NOMO-1 treated with dmso at 0.1 percent for 144 hours (cell line): ENCODE data around the gene LCE6A.

Source experiments
- DNase-seq: peaks from one replicate; lab custom pipeline; 2025; ENCODE audit not compliant: unreplicated experiment; lab: John Stamatoyannopoulos, UW

Gene LCE6A

GRCh38 chr1:152842556-152842955 is at the start of gene LCE6A:
Gene LCE6A, plus strand, starts transcription at chr1:152842856. Its CDS starts 665 bp downstream, at chr1:152843521.
- DNase-seq: no peak

- DNase-seq: no peak
Measured at GRCh38 chr1:152795686-152796085, 47.0 kb upstream of the LCE6A start.

- DNase-seq: no peak
Measured at GRCh38 chr1:152796421-152796820, 46.2 kb upstream of the LCE6A start, which contains the start of gene LCE1D. Gene LCE1D, plus strand, starts transcription at chr1:152796721. Its CDS starts 1,074 bp downstream, at chr1:152797795.

- no peak for DNase-seq
Measured at GRCh38 chr1:152801333-152801732, 41.3 kb upstream of the LCE6A start.

- no peak for DNase-seq
Measured at GRCh38 chr1:152806576-152806975, 36.1 kb upstream of the LCE6A start, which contains the start of gene LCE1C. Gene LCE1C, minus strand, starts transcription at chr1:152806651. Its CDS starts 1,173 bp downstream, at chr1:152805478.

GRCh38 chr1:152811050-152811449 is 31.6 kb upstream of the LCE6A start:
- no peak for DNase-seq

GRCh38 chr1:152811671-152812070 is 31.0 kb upstream of the LCE6A start, which contains the start of gene LCE1B:
Gene LCE1B, plus strand, starts transcription at chr1:152811971. Its CDS starts 476 bp downstream, at chr1:152812447.
- DNase-seq: no peak

GRCh38 chr1:152817309-152817708 is 25.3 kb upstream of the LCE6A start:
- DNase-seq: no peak

- no peak for DNase-seq
Measured at GRCh38 chr1:152823294-152823693, 19.4 kb upstream of the LCE6A start.

- DNase-seq: no peak
Measured at GRCh38 chr1:152824964-152825363, 17.7 kb upstream of the LCE6A start.

GRCh38 chr1:152827173-152827572 is 15.5 kb upstream of the LCE6A start, which contains the start of gene LCE1A:
Gene LCE1A, plus strand, starts transcription at chr1:152827473. Its CDS starts 0 bp downstream, at chr1:152827473.
- DNase-seq: no peak

GRCh38 chr1:152836870-152837269 is 5.8 kb upstream of the LCE6A start:
- no peak for DNase-seq

- DNase-seq: no peak
Measured at GRCh38 chr1:152855661-152856060, 13.0 kb downstream of the LCE6A start.

GRCh38 chr1:152858062-152858461 is 15.4 kb downstream of the LCE6A start:
- no peak for DNase-seq

GRCh38 chr1:152859696-152860095 is 17.0 kb downstream of the LCE6A start, which contains the start of gene LCE7A:
Gene LCE7A, plus strand, starts transcription at chr1:152859996. Its CDS starts 702 bp downstream, at chr1:152860698.
- no peak for DNase-seq

- no peak for DNase-seq
Measured at GRCh38 chr1:152860129-152860528, 17.5 kb downstream of the LCE6A start.

GRCh38 chr1:152861374-152861773 is 18.7 kb downstream of the LCE6A start:
- no peak for DNase-seq

- no peak for DNase-seq
Measured at GRCh38 chr1:152864443-152864842, 21.8 kb downstream of the LCE6A start.

GRCh38 chr1:152866321-152866720 is 23.7 kb downstream of the LCE6A start:
- DNase-seq: no peak

GRCh38 chr1:152869808-152870419 is 27.3 kb downstream of the LCE6A start:
- DNase-seq: peak; percentile 13

GRCh38 chr1:152870831-152871730 is 28.4 kb downstream of the LCE6A start:
- DNase-seq: no peak

GRCh38 chr1:152871731-152872126 is 29.1 kb downstream of the LCE6A start:
- no peak for DNase-seq
